DOHH2 (cell line): ENCODE measurements around the gene DYNC1I1.

Source experiments
- H3F3A ChIP-seq: fragments of 200-600 bp; sonication (generic), shearing (Covaris generic); 2 replicates; pipeline ENCODE4 v1.6.0; 2016; ENCODE audit warnings: antibody characterized with exemption, mild to moderate bottlenecking; ENCODE audit not compliant: control insufficient read depth, insufficient read depth
- H3K27ac ChIP-seq: fragments of 200-600 bp; sonication (generic); 2 replicates; pipeline ENCODE4 v1.5.1; 2014; ENCODE audit warnings: low read depth, mild to moderate bottlenecking, low read length, moderate library complexity
- H3K27me3 ChIP-seq: fragments of 200-600 bp; sonication (generic); 2 replicates; pipeline ENCODE4 v1.6.1; 2014; ENCODE audit warnings: mild to moderate bottlenecking, low read length, mixed read lengths; ENCODE audit not compliant: control insufficient read depth
- H3K36me3 ChIP-seq: fragments of 200-600 bp; sonication (generic); 2 replicates; pipeline ENCODE4 v1.6.1; 2014; ENCODE audit warnings: mild to moderate bottlenecking, low read length, moderate library complexity, mixed read lengths; ENCODE audit not compliant: control insufficient read depth
- H3K4me1 ChIP-seq: fragments of 200-600 bp; sonication (generic); 2 replicates; pipeline ENCODE4 v1.6.1; 2014; ENCODE audit warnings: mild to moderate bottlenecking, low read length, mixed read lengths; ENCODE audit not compliant: control insufficient read depth
- H3K4me2 ChIP-seq: fragments of 200-600 bp; sonication (generic); 2 replicates; pipeline ENCODE4 v1.6.0; 2014; ENCODE audit warnings: mild to moderate bottlenecking, low read length, moderate library complexity
- H3K4me3 ChIP-seq: fragments of 200-600 bp; sonication (generic); 2 replicates; pipeline ENCODE4 v1.5.1; 2014; ENCODE audit warnings: mild to moderate bottlenecking, low read length, mixed read lengths
- H3K79me2 ChIP-seq: fragments of 200-600 bp; sonication (generic); 2 replicates; pipeline ENCODE4 v1.6.1; 2014; ENCODE audit warnings: mild to moderate bottlenecking, low read length, mixed read lengths; ENCODE audit not compliant: control insufficient read depth
- H3K9me2 ChIP-seq: fragments of 200-600 bp; sonication (generic); replicated peaks from 2 replicates; pipeline ENCODE4 v1.6.1; 2014; ENCODE audit warnings: mild to moderate bottlenecking, low read length, mixed read lengths; ENCODE audit not compliant: control insufficient read depth
- H3K9me3 ChIP-seq: fragments of 200-600 bp; sonication (generic); 2 replicates; pipeline ENCODE4 v1.6.1; 2014; ENCODE audit warnings: antibody characterized with exemption, low read length, mixed read lengths; ENCODE audit not compliant: control insufficient read depth, insufficient read depth
- H4K20me1 ChIP-seq: fragments of 200-600 bp; sonication (generic); 2 replicates; pipeline ENCODE4 v1.6.0; 2014; ENCODE audit warnings: low read depth, mild to moderate bottlenecking, antibody characterized with exemption, low read length, moderate library complexity; ENCODE audit not compliant: control insufficient read depth, insufficient read depth
- EZH2phosphoT487 ChIP-seq: fragments of 200-600 bp; sonication (generic); IDR thresholded peaks from 2 replicates; pipeline ENCODE4 v1.6.1; 2017; ENCODE audit warnings: borderline replicate concordance, mild to moderate bottlenecking, antibody characterized with exemption, low read length, moderate library complexity, mixed read lengths
- TF ChIP-seq, protein P1 (sequence below): fragments of 200-600 bp; sonication (generic); IDR thresholded peaks from one replicate; pipeline ENCODE4 v1.5.1; 2014; ENCODE audit warnings: antibody characterized with exemption, mild to moderate bottlenecking, low read depth, low read length; ENCODE audit not compliant: poor library complexity, severe bottlenecking

Gene DYNC1I1

DNA sequence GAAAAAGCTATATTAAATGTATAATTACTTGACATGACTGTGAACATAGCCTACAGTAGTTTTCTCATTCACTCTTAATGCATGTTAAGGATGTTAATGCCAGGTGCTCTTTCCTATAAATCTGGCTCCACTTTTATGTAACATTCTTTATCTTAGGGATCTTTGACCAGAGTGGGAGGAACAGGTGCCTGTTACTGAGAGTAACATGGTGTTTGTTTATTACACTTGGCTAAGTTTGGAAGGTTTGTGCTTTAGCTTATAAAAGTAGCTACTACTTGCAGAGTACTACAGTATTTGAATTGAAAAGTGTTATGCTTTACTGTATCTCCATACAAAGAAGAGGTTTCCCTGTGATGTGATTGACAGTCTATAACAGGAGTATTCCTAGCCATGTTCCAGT, 183.4 kb downstream of the DYNC1I1 start:
- TF ChIP-seq EZH2phosphoT487, result no peak
- TF ChIP-seq, protein P1, sequence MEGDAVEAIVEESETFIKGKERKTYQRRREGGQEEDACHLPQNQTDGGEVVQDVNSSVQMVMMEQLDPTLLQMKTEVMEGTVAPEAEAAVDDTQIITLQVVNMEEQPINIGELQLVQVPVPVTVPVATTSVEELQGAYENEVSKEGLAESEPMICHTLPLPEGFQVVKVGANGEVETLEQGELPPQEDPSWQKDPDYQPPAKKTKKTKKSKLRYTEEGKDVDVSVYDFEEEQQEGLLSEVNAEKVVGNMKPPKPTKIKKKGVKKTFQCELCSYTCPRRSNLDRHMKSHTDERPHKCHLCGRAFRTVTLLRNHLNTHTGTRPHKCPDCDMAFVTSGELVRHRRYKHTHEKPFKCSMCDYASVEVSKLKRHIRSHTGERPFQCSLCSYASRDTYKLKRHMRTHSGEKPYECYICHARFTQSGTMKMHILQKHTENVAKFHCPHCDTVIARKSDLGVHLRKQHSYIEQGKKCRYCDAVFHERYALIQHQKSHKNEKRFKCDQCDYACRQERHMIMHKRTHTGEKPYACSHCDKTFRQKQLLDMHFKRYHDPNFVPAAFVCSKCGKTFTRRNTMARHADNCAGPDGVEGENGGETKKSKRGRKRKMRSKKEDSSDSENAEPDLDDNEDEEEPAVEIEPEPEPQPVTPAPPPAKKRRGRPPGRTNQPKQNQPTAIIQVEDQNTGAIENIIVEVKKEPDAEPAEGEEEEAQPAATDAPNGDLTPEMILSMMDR, result no peak
- H3K36me3 ChIP-seq, result no peaks in the 10 kb centered on the region

DNA sequence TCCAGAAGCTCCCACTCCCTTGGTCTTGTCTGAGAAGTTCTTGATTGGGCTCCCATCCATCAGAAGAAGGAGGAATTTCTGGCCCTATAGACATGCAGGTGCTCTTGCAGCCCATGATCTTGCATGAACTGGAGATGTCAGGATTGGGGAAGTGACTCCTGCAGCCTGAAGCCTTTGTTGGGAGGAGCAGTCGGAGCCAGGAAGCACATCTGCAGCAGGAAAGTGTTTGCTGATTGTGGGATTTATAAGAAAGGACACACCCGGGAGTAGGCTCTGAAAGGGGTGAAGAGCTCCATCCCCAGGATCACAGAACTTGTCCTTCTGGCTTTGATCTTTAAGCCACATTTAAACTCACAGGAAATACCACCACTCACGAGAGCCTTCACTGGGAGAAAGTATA, 185.2 kb downstream of the DYNC1I1 start:
- Histone ChIP-seq H3K4me2 (no peak overlapping the region), H3K9me2 (no peaks in the 10 kb centered on the region), H3K4me3 (no peak overlapping the region), H3K9me3 (no peaks in the 10 kb centered on the region), H3K4me1 (no peaks in the 10 kb centered on the region), H3K36me3 (no peaks in the 10 kb centered on the region), H3F3A (no peaks in the 10 kb centered on the region), H3K27ac (no peak overlapping the region), H4K20me1 (no peaks in the 10 kb centered on the region), H3K27me3 (no peaks in the 10 kb centered on the region), H3K79me2 (no peaks in the 10 kb centered on the region)
- TF ChIP-seq, protein P1, result no peak
- no peak for TF ChIP-seq EZH2phosphoT487

More for the DNA sequence above, 183.4 kb downstream of the DYNC1I1 start:
- no peak overlapping the region for H3K4me3 ChIP-seq
- no peaks in the 10 kb centered on the region for H3K9me3 ChIP-seq
- no peaks in the 10 kb centered on the region for H3K4me1 ChIP-seq
- no peaks in the 10 kb centered on the region for H3F3A ChIP-seq
- H3K4me2 ChIP-seq, result no peak overlapping the region
- H3K79me2 ChIP-seq, result no peaks in the 10 kb centered on the region
- H4K20me1 ChIP-seq, result no peaks in the 10 kb centered on the region
- H3K27me3 ChIP-seq, result no peaks in the 10 kb centered on the region
- H3K27ac ChIP-seq, result no peak overlapping the region
- no peaks in the 10 kb centered on the region for H3K9me2 ChIP-seq

- no peaks in the 10 kb centered on the region for H4K20me1 ChIP-seq
- H3K4me1 ChIP-seq, result no peaks in the 10 kb centered on the region
- H3K4me2 ChIP-seq, result no peak overlapping the region
- no peak overlapping the region for H3K27ac ChIP-seq
- no peaks in the 10 kb centered on the region for H3K36me3 ChIP-seq
- H3K9me3 ChIP-seq, result no peaks in the 10 kb centered on the region
- H3K27me3 ChIP-seq, result no peaks in the 10 kb centered on the region
- H3K4me3 ChIP-seq, result no peak overlapping the region
- no peaks in the 10 kb centered on the region for H3K79me2 ChIP-seq
- no peak for TF ChIP-seq EZH2phosphoT487
- TF ChIP-seq, protein P1, result no peak
- no peaks in the 10 kb centered on the region for H3K9me2 ChIP-seq
- no peaks in the 10 kb centered on the region for H3F3A ChIP-seq
Measured at GRCh38 chr7:95960706-95961244, 188.4 kb downstream of the DYNC1I1 start.
